GM21390 (cell line): ENCODE data around the gene ING1.

Source experiments
- ATAC-seq: cut with Tn5 transposase; IDR thresholded peaks from one replicate; pipeline ENCODE4 v1.9.1; 2021; ENCODE audit not compliant: unreplicated experiment

The ING1 gene

GRCh38 chr13:110769097-110769496 is 55.6 kb downstream of the ING1 start:
- no peak for ATAC-seq

GRCh38 chr13:110770678-110771077 is 57.2 kb downstream of the ING1 start:
- no peak for ATAC-seq

GRCh38 chr13:110771194-110771593 is 57.7 kb downstream of the ING1 start:
- ATAC-seq = no peak

- no peak for ATAC-seq
Observed at GRCh38 chr13:110772091-110772984, 58.8 kb downstream of the ING1 start.
